ENCODE results near the gene MNX1. TPM values are rescaled to one million over a fixed set of nuclear protein-coding genes. Genes with fewer than 3 reads are reported as not detected.

The MNX1 gene
- total and polyA plus RNA-seq, 2 donors (not counting 1 experiment from before 2014, with no cell fraction given) = not detected

- Histone ChIP-seq H3K9ac (ENCODE audit: insufficient read depth, low read length) (no peak overlapping the region), H3K27me3 (ENCODE audit: control insufficient read depth, insufficient read depth, low read length) (no peaks in the 10 kb centered on the region), H2AFZ (ENCODE audit: low read length) (no peak overlapping the region), H3K36me3 (ENCODE audit: control insufficient read depth, insufficient read depth, low read length) (no peaks in the 10 kb centered on the region), H3K9me3 (ENCODE audit: control insufficient read depth, insufficient read depth, low read depth, low read length) (no peaks in the 10 kb centered on the region), H3K4me1 (ENCODE audit: control insufficient read depth, extremely low read depth, insufficient read depth, low read length) (no peaks in the 10 kb centered on the region), H3K4me3 (replicated peaks in 1 of 4; ENCODE audit: control extremely low read depth in 1 of 4, insufficient read depth in 1 of 4, low read depth in 3 of 4, low read length in 4 of 4) (no peak overlapping the region), H4K20me1 (ENCODE audit: control insufficient read depth, extremely low read depth, insufficient read depth, low read length) (no peaks in the 10 kb centered on the region), H3K4me2 (ENCODE audit: extremely low read depth, insufficient read depth, low read length) (no peak overlapping the region), H3K79me2 (ENCODE audit: control insufficient read depth, insufficient read depth, low read length) (no peaks in the 10 kb centered on the region), H3K27ac (ENCODE audit: insufficient read depth, low read length) (no peak overlapping the region)
- no peak for DNase-seq (ENCODE audit: low read depth in 2 of 2)
- TF ChIP-seq EZH2 (IDR thresholded peaks at IDR 0.05; ENCODE audit: low read length, missing control alignments) = no peak
- no peak for TF ChIP-seq CTCF (conservative IDR thresholded peaks at IDR 0.05 in 1 of 2, IDR thresholded peaks at IDR 0.05 in 1 of 2; ENCODE audit: low read depth in 1 of 2, low read length in 2 of 2)
These were observed 27.2 kb upstream of the MNX1 start for GRCh38 chr7:157037635-157038034.

- DNase-seq (ENCODE audit: low read depth in 2 of 2) = no peak
- Histone ChIP-seq H3K4me1 (ENCODE audit: control insufficient read depth, extremely low read depth, insufficient read depth, low read length) (no peaks in the 10 kb centered on the region), H2AFZ (ENCODE audit: low read length) (no peak overlapping the region), H3K9ac (ENCODE audit: insufficient read depth, low read length) (no peak overlapping the region), H3K9me3 (ENCODE audit: control insufficient read depth, insufficient read depth, low read depth, low read length) (no peaks in the 10 kb centered on the region), H3K79me2 (ENCODE audit: control insufficient read depth, insufficient read depth, low read length) (no peaks in the 10 kb centered on the region), H3K4me3 (replicated peaks in 1 of 4; ENCODE audit: control extremely low read depth in 1 of 4, insufficient read depth in 1 of 4, low read depth in 3 of 4, low read length in 4 of 4) (no peak overlapping the region), H4K20me1 (ENCODE audit: control insufficient read depth, extremely low read depth, insufficient read depth, low read length) (no peaks in the 10 kb centered on the region), H3K36me3 (ENCODE audit: control insufficient read depth, insufficient read depth, low read length) (no peaks in the 10 kb centered on the region), H3K4me2 (ENCODE audit: extremely low read depth, insufficient read depth, low read length) (no peak overlapping the region), H3K27me3 (ENCODE audit: control insufficient read depth, insufficient read depth, low read length) (no peaks in the 10 kb centered on the region), H3K27ac (ENCODE audit: insufficient read depth, low read length) (no peak overlapping the region)
- TF ChIP-seq EZH2 (IDR thresholded peaks at IDR 0.05; ENCODE audit: low read length, missing control alignments) = no peak
- TF ChIP-seq CTCF (conservative IDR thresholded peaks at IDR 0.05 in 1 of 2, IDR thresholded peaks at IDR 0.05 in 1 of 2; ENCODE audit: low read depth in 1 of 2, low read length in 2 of 2) = no peak
These were observed 26.6 kb upstream of the MNX1 start for GRCh38 chr7:157037028-157037427.

- Histone ChIP-seq H3K4me3 (replicated peaks in 1 of 4; ENCODE audit: control extremely low read depth in 1 of 4, insufficient read depth in 1 of 4, low read depth in 3 of 4, low read length in 4 of 4) (no peak overlapping the region), H3K9ac (ENCODE audit: insufficient read depth, low read length) (no peak overlapping the region), H3K79me2 (ENCODE audit: control insufficient read depth, insufficient read depth, low read length) (no peaks in the 10 kb centered on the region), H2AFZ (ENCODE audit: low read length) (no peak overlapping the region), H3K36me3 (ENCODE audit: control insufficient read depth, insufficient read depth, low read length) (no peaks in the 10 kb centered on the region), H3K9me3 (ENCODE audit: control insufficient read depth, insufficient read depth, low read depth, low read length) (no peaks in the 10 kb centered on the region), H3K4me1 (ENCODE audit: control insufficient read depth, extremely low read depth, insufficient read depth, low read length) (no peaks in the 10 kb centered on the region), H3K4me2 (ENCODE audit: extremely low read depth, insufficient read depth, low read length) (no peak overlapping the region), H3K27me3 (ENCODE audit: control insufficient read depth, insufficient read depth, low read length) (no peaks in the 10 kb centered on the region), H3K27ac (ENCODE audit: insufficient read depth, low read length) (no peak overlapping the region), H4K20me1 (ENCODE audit: control insufficient read depth, extremely low read depth, insufficient read depth, low read length) (no peaks in the 10 kb centered on the region)
- TF ChIP-seq EZH2 (IDR thresholded peaks at IDR 0.05; ENCODE audit: low read length, missing control alignments) (no peak), CTCF (conservative IDR thresholded peaks at IDR 0.05 in 1 of 2, IDR thresholded peaks at IDR 0.05 in 1 of 2; ENCODE audit: low read depth in 1 of 2, low read length in 2 of 2) (no peak)
- DNase-seq (ENCODE audit: low read depth in 2 of 2) = no peak
These were observed 25.5 kb upstream of the MNX1 start for GRCh38 chr7:157035979-157036378.

Measured in fibroblast of lung (primary cell).